ENCODE measurements around the gene STAT6.

Gene STAT6

DNA sequence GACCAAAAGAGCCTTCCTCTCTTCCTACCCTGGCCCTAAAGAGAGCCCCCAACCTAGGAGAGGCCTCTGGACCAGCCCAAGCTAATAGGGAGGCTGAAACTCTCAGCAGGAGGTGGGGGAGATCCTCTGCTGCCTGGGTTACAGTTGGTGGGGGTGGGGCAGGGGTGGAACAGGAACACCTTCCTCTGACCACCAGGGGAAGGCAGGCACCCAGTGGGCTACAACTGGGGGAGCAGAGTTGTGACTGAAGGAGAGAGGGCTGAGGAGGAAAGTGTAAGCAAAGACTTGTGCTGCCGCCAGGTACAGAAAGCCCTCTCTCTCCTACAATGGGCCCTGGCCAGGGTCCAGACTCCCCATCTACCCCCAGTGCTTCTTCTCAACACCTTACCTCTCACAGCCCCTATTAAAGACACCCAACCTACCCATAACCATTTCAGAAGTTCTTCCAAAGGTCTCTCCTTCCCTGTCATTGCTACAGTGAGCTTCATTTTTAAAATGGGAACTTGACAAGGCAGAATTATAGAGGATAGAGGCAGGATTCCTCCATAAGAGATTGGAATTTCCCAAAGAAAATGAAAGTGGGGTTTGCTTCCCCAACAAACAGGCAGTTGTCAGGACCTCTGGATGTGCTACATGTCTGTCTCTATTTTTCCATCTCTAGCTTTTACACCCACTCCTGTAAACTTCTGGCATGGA lies 62.6 kb downstream of the STAT6 start:
- DNase-seq (ENCODE audit: low spot score): no peak

DNA sequence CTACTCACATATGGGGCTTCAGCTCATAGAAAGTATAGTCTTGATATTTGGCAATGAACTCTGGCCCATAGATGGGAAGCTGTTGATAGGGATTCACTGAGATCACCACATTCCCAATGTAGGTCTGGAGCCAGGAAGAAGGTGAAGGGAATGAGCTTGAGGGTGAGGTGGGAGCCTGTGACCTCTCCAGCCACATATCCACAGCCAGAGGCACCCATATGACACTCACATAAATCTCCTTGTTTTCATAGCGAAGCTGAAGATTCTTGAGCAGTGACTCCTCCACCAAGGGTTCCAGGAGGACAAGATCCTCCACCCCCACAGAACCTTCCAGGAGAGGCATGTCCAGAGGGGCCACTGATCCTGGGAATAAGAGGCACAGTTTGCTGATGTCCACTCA lies 63.2 kb downstream of the STAT6 start:
- no peak for DNase-seq (ENCODE audit: low spot score)

DNA sequence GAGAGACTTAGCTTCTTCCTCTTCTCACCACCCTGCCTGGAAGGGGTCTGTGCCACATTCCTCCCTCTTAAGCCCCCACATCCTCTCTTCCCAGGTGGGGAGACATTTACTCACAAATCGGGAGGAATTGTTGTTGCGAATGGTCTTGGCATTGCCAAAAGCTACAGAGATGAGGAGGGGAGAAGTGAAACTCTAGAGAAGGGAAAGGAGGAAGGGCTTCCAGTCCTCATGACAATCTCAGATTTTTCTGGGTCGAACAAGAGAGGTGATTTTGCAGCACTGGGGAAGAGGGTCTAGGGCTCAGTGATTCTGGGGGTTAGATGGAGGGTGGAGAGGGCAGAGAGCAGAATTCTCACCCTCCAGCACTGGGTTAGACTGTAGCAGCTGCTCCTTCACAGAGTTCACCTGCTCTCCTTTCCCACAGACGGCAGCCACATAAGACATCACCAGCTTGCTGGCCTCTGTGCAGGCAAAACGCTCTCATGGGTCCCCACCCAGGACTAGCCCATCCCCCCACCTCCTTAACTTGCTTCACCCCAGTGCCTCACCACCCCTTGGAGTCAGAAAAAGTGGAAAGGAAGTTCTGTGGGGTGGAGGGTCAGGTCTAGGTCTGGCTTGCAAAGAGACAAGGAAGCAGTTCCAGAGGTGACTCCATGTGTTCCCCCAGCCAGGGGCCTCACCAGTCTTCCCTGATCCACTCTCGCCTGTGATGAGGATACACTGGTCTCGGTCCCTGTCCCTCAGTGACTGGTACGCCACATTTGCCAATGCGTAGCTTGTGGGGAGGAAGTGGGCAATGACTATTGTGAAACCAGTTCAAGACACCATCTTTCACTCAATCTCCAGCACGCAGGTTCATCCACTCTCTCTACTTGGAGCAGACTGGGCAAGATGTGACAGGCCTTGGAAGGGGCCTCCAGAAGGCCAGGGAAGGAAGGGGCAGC lies 63.9 kb downstream of the STAT6 start:
- DNase-seq (ENCODE audit: low spot score): no peak

DNA sequence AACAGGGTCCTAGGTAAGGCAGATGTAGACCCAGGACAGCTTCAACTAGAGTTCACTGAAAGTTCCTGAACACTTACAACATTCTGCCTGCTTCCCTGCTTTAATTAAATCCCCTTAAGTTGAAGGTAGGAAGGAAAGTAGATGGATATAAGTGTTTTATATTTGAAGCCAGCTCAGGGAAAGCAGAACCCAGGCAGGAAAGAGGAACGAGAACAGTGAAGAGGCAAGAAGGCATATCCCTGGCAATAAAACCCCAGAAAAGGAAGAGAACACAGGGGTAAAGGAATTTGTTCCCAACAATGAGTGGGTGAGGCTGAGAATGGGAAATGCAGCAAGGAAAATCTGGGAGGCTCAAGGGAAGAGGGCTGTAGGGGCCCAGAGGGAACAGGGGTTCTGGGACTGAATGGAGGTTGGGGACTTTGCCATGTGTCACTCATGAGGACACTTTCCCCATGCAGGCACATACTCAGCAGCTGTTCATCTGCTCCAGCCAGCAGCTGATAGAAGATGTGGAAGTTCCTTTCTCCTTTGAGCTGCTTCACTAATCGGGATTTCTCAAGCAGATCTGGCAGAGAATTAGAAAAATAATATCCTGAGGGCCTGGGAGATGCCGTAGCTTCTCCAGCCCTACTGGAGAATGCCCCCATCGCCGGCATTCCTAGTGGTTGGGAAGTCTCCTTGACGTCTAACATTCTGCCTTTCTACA lies 64.9 kb downstream of the STAT6 start:
- no peak for DNase-seq (ENCODE audit: low spot score)

Data from D341Med (cell line).